ENCODE results near the gene MBD5.
"Not testable (repeated sequence)": the region's sequence is repeated elsewhere in the genome, so short reads cannot be mapped to it uniquely, and the experiment has no call there.

The MBD5 gene

DNA sequence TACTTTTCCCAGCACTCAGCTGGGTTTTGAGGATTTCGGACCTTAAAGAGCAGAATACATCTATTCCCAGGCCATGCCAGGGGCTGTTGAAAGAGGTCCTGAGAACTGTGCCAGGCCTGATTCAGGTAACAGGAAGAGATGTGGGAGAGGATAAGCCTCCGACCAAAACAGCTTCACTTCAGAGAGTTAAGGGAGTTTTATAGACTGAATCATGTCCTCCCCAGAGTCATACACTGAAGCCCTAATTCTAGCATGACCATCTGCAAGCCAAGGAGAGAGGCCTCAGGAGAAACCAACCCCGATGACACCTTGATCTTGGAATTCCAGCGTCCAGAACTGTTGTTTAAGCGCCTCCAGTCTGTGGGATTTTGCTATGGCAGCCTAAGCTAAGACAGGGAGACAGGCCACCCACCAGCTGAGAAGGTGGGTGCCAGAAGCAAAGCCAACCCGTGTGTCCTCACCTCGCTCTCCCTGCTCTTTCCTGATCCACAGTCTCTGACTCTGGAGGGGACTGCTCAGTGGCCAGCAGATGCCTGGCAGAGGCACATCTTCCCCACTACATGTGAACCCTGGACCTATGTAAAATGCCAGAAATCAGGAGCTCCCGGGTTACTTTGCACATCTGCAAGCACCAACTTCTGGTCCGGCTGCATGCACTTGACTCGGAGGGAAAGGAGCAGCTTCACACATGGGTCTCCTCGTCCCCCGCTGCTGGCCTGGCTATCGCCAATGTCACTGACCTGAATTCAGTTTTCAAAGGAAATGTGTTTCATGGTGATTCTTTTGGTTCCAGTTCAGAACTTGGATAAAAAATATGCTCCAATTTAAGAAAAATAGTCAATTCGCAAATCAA, 506.8 kb downstream of the MBD5 start:
- DNase-seq, result no peak

DNA sequence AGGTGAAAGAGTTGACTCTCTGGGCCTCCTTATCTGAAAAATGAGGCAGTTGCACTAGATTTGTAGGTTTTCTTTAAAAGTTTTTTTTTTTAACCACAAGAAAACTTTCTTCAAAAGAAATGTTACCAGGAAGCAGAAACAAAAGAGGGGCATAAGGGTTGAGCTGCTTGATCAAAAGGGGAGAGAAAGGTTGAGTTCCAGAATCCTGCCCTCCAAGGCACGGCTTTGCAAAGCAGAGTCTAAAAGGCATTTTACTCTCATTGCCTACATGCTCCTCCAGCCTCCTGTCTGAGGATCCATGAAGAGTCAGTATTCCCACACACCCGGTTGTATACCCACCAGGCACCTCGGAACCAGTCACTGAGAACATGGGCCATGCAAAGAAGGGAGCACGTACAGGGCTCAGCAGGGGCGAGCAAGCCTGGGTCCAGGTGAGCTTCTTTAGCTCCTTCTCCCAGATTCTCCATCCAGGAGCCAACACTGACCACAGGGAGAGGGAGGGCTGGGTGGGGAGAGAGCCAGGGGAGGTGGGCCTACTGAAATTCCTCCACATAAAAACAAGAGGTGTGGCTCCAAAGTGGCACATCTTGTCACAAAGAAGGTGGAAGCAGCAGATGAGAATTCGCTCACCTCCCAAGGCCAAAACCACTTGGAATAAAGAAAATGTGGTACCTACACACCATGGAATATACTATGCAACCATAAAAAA, 507.6 kb downstream of the MBD5 start:
- no peak for DNase-seq

GRCh38 chr2:148529745-148530144, 508.9 kb downstream of the MBD5 start:
- no peak for DNase-seq

DNA sequence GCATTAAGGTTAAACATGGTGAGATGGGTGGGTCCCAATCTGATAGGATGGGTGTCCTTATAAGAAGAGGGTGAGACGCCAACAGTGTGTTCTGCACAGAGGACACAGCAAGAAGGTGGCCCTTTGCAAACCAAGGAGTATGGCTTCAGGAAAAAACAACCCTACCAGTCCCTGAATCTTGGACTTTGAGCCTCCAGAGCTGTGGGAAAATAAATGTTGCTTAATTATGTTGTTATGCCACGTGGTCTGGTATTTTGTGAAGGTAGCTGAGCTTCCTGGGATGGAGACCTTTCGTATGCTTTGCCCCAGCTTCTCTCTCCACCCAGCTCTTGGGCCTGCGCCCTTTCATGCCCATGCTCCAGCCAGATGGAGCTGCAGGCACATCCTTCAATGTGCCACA, 509.5 kb downstream of the MBD5 start:
- DNase-seq, result no peak

DNA sequence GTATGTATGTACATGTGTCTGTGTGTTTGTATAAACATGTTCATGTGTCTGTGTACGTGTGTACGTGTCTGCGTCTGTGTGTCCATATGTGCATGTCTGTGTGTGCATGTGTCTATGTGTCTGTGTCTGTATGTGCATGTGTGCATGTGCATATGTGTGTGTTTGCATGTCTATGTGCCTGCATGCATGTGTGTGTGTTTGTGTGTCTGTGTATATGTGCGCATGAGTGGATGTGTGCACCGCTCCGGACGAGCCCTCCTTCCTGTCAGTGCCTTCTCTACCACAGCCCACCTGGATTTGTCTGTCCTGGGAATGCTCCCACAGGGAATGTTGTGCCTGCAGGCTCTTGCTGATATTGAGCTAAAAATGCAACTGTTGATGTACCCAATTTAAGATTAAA, 510.3 kb downstream of the MBD5 start:
- no peak for DNase-seq

- DNase-seq, result no peak
These were observed 511.0 kb downstream of the MBD5 start for GRCh38 chr2:148531669-148532428.

- DNase-seq, result no peak
These were observed 512.1 kb downstream of the MBD5 start for GRCh38 chr2:148533004-148533403.

DNA sequence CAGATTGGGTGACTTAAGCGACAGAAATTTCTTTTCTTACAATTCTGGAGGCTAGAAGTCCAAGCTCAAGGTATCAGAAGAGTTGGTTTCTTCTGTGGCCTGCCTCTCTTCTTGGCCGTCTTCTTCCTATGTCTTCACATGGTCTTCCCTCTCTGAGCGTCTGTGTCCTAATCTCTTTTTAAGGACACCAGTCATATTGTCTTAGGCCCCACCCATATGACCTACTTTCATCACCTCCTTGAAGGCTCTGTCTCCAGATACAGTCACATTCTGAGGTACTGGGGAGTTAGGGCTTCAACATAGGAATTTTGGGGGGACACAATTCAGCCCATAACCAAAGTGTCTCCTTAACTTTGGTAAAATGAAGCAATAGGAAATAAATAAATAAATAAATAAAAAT, 512.8 kb downstream of the MBD5 start:
- no peak for DNase-seq

- DNase-seq, result no peak
These were observed 513.7 kb downstream of the MBD5 start for GRCh38 chr2:148534416-148535204.

- DNase-seq, result no peak
These were observed 517.5 kb downstream of the MBD5 start for GRCh38 chr2:148538375-148538774.

DNA sequence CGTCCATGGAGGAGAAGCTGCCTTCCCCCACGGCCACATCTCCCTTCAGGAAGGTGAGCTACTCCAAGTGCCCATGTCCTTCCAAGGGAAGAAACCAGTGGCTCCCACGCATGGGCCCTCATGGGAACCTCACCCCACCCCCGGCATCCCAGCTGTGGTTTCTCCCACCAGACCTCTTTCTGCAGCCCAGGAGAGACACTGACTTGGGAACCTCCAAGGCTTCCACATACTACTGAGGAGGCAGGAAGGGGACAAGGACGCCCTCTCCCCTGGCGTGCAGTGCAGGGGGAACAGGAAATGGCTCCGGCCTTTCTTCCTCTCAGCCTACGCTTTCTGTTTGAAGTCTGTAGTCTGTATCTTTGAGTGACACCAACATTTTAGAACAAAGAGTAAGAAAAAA, 519.1 kb downstream of the MBD5 start:
- no peak for DNase-seq

DNA sequence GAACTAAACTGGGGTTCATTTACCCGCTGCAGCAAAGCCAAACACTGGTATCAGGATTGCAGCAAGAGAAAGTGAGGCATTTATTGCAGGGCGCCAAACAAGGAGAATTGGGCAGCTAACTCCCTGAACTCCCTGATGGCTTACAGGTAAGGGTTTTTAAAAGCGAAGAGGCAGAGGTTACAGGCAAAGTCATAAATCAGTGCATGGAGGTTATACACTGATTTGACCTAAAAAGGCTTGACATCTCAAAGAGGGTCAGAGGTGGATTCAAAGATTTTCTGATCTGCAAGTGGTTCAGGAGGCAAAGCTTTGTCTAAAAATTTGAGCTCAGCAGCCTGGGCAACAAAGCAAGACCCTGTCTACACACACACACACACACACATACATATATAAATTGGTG, 520.9 kb downstream of the MBD5 start:
- DNase-seq, result no peak

- DNase-seq, result no peak
These were observed 521.7 kb downstream of the MBD5 start for GRCh38 chr2:148542614-148543013.

DNA sequence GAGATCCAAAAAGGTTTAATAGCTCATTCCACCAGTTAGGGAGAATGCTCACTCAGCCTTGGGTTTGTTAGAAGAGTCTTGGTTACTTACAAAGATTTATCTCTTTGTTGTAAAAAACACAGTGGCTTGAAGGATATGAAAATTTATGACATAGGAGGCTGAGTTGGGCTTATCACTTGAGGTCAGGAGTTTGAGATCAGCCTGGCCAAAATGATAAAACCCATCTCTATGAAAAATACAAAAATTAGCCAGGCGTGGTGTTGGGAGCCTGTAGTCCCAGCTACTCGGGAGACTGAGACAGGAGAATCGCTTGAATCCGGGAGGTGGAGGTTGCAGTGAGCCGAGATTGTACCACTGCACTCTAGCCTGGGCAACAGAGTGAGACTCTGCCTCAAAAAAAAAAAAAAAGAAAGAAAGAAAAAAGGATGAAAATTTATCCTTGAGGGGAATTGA, 522.2 kb downstream of the MBD5 start:
- DNase-seq, result not testable (repeated sequence)

DNA sequence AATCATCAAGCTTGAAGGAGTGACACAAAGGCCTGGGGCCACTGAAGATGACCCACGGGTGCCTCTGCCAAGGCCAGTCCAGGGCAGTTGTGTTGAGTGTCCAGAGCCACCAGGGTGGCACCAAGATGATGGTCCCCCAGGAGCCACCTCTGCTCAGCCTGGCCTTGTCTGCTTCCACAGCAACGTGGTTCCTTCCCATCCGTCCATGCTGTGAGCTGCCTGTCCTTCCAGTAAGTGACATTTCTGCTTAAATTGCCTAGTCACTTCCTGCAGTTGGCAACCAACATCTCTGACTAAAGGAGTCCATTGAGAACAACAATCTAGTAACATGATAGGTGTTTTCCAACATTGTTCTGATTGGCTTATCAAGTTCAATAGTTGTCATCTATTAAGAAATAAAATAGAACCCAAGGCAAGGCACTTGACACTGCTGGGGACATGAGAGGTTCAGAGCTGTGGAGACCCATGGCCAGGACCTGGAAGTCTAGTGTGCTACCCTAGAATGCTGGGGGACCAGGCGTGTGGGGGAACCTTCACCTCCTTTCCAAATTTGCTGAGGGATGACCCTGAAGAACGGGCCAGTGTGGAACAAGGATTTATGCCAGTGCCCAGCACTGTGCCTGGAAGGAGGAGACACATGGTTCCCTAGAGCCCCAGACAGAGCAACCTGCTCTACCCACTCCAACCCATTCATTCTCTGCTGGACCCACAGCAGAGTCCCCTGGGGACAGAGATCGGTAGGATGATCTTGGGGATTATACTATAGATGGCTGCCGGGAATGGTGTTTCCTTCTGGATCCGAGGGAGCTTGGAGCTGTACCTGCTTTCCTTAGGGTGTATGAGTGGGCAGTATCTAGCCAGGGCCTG, 524.7 kb downstream of the MBD5 start:
- no peak for DNase-seq

DNA sequence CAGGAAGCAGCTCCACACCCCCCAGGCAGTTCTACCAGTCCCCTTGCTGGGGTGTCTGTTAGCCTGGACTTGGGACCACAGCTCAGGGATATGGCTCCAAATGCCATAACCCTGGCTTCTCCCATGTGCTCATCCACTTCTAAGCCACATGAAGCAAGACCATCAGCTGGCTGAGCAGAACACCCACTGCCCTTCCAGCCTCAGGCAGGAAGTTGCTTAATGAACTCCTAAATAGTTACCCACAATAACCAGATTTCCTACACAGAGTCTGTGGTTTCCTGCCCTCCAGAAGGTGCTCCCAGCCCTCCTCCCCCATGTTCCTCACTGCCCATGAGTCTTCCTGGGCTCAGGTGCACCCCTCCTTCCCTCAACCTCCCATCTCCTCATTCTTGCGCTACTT, 525.4 kb downstream of the MBD5 start:
- no peak for DNase-seq

DNA sequence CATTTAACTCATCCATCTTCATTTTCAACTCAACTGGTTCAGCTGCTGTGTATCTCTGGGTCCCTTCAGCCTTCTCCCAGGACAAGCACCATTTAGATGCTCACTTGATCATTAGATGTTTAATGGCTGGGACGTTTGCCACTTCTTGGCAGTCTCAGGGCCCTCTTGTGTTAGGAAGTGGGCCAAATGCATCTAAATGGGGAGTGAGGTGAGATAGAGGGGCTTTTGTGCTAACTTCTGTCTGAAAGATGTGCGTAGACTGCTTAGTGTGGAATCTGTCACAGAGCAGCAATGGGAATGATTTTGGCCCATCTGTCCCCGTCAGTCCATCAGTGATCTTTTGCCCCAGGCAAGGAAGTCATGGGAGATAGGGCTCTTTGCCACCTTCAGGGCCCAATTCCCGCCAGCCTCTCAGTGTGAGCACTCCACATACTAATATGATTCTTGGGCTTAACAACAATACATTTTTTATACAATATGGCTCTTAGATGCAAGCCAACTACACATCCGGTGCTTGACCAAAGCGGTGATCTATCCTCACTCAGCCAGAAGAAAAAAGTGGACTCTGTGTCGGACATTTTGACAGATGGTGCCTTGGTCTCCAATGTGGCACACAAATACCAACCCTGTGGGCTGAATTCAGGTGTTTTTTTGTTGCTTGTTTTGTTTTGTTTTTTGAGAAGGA, 528.0 kb downstream of the MBD5 start:
- DNase-seq, result no peak

DNA sequence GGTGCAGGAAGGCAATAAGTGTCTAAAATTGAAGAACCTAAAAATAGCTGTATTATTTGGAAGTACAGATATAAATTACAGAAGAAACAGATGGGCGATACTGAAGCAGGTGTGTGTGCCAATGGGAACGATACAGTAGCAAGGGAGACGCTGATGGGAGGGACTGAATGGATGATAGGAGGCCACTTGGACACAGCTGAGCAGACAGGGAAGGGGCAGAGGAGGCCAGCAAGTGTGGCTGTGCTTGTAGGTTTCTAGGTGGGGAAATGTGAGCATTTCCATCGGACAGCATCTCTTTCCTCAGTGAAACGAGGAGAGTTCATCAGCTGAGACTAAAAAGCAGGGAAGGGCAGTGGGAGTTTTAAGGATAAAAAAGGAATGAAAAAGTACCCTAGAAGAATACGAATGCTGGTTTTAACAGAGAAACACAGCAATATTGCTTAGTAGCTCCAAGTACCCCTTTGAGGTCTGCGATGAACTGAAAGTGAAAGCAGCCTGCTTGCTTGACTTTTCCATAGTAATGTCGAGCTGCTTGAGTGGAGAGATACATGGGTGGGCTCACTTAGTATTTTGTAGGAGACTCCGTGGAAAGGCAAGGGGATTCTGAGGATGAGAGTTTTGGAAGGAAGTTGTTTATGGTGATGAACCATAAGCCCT, 531.9 kb downstream of the MBD5 start:
- peak; percentile 69 for DNase-seq

- no peak for DNase-seq
These were observed 532.5 kb downstream of the MBD5 start for GRCh38 chr2:148553332-148553887.
